Measurements from ENCODE around the gene RBM19.

The RBM19 gene

DNA sequence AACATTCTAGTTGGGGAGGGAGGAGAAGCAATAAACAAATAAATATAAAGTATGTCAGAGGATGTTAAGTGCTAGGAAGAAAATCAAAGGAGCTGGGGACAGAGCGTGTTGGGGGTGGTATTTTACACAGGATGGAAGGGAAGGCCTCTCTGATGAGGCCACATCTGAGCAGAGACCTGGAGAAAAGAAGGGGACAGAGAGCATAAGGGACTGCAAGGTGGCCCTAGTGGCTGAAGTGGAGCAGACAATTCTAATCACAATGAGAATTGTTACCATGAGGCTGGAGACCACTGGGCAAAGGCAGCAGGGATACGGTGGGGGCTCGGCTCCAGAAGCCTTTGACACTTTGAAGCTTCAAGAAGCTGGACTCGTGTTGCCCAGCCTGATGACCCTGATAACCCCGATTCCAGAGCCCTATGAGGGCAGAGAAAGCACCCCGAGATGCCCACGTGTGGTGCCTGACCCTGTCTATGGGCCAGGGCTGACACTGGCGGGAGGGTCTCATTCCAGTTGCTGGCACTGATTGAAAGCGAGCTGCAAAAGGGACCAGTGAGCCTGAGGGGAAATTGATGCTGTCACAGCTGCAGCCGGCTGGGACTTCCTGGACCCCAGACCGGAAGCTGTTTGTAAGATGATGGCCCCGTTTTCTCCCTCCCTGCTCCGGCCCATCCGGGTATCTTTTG lies 169.1 kb downstream of the RBM19 start:
- no peak for DNase-seq

DNA sequence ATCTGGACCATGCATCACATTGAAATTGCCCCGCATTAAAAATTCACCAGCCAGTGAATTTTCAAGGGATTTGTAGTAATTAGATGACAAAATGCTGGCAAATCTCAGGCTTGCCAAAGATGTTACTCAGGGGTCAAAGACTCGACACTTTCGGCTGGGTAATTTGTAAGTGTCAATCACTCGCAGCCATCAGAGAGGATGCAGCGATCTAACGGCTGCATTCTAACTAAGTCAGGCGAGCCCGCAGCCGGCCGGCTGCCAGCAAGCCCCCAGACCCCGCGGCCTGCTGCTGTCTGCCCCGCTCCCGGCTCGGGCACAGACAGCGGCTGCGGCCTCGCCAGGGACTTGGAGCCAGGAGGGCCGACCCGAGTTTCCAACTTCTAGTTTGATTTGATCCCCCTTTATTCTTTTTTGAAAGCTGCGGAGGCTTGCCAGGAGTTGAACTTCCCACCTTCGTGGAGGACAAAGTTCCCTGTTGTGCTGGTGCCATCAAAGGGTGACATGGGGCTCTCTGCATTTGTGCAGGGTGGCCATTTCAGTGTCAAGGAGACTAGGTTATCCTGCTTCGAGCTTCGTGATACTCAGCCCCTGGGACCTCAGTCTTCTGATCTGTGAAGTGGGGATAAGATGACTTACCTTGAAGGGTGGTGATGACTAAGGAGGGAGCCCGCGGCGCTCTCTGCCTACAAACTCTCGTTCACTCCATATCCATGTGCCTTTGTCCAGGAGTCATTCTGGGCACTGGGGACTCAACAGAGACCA lies 169.9 kb downstream of the RBM19 start:
- DNase-seq, result no peak

DNA sequence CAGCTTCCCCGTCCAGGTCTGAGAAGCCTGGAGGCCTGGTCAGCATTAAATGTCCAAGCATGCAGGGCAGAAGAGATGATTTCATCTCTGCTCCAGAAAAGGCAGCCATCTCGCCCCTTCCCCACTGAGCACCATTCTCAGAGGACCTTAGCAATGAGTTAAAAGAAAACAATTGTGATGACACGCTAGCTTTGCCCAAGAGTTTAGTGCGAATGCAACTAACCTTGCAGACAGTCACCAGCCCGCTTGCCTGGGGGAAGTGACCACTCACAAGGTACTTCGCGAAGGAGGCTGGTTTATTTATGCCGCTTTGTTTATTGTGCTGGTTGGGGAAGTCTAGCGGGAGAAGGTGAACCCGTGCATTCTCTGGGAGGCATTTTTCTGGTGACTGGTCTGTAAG lies 170.7 kb downstream of the RBM19 start:
- no peak for DNase-seq

DNA sequence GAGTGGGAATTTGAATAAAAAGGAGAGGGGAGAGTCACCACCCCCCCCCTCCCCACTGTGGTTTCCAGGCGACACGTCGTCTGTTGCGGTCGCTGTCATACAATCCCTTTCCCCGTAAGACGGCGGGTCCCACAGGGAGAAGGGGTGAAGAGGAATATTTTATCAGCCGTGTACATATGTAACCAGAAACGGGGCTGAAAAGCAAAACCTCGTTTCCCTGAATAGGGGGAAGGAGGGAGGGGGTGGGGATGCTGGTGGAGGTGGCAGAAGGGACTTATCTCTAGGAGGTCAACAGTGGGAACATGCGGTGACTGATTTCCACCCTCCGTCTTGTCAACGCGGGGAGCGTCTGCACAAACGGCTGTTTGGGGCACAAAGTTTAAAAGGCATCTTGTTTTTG lies 171.4 kb downstream of the RBM19 start:
- no peak for DNase-seq

DNA sequence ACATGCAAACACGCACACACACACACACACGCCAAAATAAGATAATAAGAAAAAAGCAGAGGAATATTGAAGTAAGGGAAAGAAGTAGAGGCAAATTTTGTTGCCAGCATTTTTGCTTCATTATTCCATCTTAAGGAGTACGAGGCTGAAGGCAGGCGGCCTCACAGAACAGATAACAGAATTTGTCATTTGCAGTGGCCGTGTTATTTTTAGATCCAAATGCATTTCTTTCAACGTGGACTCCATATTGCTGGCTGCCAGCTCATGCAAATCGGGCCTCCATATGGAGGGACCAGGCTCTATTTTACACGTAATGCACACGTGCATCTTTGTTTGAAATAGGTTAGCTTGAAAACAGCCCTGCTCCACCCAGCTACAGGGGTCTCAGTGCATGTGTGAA lies 172.9 kb downstream of the RBM19 start:
- DNase-seq, result no peak

DNA sequence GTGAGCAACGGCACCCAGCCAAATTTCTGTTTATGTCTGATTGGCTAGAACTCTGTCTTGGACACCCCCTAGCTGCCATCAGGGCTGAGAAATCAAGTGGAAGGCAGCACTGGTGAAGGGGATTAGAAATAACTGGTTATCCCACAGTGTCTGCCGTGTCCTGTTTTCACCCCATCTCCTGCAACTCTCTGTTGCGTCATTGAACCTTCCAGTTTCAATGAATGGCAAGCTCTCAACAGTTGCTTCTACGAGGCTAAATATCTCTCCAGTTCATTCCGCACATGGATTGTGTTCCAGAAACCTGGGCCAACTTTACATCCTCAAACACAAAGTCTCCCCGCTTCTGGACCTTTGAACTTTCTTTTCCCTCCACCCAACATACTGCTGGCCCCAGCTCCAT lies 173.7 kb downstream of the RBM19 start:
- no peak for DNase-seq

DNA sequence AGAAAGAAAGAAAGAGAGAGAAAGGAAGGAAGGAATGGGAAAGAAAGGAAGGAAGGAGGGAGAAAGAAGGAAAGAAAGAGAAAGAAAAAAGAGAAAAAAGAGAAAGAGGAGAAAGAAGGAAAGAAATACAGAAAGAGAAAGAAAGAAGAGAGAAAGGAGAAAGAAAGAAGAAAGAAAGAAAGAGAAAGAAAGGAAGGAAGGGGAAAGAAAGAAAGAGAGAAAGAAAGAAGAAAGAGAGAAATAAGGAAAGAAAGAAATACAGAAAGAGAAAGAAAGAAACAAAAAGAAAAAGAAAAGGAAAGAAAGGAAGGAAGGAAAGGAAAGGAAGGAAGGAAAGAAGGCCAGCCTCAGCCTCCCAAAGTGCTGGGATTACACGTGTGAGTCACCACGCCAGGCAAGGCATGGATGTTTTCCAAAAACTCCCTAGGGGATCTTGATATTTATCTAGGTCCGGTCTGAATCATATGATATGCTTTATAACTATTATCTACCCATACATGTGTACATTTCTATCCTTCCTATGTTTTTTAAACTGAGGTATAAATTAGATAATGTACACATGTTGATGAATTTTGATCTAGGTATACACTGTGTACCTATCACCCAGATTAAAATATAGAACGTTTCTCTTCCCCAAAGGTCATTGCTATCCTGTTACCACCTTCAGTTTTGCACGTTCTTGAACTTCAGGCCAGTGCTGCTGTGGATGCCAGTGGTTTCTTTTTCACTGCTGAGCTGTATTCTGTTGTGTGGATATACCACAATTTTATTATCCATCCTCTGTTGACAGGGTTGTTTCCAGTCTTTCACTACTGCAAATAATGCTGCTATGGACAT lies 177.9 kb downstream of the RBM19 start:
- DNase-seq, result no peak

DNA sequence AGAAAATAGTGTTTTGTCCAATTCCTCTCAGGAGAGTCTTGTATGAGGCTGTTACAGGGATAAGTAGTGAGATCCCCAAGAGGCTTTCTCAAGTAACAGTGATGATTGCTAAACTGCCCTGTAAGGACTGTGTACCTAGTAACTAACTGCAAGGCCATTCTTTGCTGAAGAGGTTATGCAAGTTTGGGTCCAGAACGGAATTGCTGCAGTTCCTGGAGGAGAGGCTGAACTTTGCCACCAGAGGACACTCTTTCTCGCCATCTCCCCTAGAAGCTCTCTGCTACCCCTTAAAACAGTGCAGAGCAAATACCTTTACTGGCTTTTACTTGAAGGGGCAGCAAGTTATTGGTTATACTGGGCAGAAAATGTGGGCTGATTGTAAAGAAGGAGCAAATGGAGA lies 180.0 kb downstream of the RBM19 start:
- DNase-seq, result no peak

DNA sequence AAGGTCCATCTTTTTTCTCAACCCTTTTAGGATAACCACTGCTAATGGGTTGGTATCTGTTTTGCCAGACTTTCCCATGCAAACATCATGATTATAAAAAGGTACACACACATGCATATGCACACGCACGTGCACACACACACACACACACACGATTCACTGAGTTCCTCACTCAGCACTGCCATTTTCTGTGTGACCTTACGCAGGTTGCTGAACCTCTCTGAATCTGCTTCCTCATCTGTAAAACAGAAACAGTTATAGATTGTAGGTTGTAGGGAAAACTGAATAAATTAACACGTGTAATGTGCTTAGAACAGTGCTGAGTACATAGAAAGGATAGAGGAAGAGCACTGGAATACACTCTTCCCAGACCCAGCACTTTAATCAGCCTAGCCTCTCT lies 182.3 kb downstream of the RBM19 start:
- no peak for DNase-seq

DNA sequence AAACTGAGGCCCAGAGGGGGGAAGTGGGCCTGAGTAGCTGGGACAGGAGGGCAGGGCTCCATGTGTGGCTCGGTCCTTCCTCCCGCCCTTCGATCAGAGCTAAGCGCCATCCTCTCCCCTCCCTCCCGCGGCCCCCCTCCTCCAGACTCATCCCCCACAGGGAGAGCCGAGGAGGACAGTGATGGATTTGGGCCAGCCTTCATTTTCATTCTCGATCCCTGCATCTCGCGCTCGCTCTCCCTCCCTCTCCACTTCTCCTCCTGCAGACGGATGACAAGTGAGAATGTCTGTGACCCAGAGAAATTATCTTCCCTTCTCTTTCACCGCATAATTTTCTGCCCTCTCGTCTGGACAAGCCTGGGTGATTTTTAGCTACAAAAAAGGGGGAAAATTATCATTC lies 183.3 kb downstream of the RBM19 start:
- no peak for DNase-seq

DNA sequence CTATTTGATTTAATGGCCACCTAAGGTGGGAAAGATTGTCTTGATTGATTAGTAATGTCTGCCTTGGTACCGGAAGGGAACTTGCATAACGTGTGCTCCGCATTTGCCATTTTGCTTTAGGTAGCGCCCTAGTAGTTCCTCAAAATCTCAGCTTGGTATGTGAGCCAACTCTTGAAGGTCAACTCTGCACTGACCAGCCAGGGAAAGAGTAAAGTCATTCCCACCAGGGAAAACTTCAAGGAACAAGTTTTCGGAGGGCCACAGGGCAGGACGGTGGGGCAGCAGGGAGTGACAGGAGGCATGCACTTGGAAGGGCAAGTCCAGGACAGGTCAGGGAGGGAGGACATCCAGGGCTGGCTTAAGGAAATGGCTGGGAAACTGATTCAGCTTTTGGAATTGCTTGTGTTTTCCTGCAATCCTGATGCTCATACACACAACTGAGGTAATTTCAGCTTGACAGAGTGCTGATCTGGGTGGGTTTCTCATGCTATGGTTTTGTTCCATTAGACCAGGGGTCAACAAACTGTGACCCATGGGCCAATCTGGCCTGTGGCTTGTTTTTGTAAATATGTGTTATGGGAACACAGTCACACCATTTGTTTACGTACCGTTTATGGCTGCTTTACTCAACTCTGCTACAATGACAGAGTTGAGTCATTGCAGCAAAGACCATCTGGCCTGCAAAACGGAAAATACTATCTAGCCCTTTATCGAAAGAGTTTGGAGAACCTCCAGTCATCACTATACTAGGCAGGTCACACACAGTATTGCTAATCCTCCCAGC lies 184.5 kb downstream of the RBM19 start:
- DNase-seq, result no peak

DNA sequence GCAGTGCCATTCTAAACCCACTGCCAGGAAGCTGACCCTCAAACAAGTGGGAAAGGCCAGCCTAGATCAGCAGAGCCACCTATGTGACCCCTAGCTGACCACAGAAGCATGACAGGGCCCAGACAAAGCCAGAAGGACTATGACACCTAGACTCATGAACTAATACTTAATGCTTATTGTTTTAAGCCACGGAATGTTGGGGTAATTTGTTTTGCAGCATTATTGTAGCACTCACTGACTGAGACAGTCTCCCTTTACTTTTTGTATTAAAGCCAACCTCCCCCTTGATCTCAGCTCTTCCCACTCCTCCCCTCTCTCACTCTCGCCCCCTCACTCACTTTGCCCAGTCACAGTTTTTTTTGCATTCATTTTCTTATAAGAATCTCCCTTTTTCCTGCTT lies 186.4 kb downstream of the RBM19 start:
- no peak for DNase-seq

DNA sequence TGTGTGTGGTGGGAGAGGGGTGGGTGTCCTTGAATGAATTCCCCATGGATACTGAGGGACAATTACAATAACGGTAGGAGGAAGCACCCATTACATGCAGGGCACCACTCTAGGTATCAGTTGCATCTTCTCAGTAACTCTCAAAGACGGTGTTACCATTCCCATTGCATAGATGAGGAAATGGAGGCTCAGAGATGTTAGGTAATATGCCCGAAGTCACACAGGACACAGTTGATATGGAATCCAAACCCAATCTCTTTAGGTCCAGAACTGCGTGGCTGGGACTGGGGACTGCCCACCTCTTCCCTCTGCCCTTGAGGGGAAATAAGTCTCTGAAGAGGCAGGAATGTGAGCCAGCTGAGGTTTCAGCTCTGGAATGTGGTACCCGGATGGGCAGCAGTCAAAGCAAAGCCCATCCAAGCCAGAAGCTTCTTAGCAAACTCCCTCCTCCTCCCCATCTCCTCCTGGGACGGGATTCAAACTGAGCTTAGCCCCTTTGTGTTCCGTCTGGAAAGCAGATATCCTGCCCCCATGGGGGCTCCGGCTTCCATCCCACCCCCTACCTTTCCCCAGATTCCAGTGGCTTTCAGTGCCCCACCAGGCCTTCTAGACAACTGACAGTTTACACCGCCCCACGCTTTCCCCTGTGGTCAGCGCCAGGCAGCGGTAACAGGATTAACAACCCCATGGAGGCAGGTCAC lies 187.5 kb downstream of the RBM19 start:
- DNase-seq, result no peak

DNA sequence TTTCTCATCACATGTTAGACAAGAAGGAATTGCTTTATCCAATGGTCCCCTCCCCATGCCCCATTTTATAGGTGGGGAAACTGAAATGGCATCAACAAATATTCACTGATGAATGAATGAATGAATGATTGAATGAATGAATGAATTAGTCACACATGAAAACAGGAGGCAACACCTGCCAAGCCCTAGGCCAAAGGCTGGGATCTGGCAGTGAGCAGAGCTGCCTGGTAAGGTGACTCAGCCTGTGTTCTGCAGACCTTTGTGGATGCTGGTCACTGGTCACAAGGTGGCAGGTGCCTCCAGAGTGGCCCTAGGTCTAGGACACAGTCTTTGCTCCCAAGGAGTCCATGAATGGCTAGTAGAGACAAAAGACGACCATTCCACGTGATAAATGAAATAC lies 188.4 kb downstream of the RBM19 start:
- no peak for DNase-seq

DNA sequence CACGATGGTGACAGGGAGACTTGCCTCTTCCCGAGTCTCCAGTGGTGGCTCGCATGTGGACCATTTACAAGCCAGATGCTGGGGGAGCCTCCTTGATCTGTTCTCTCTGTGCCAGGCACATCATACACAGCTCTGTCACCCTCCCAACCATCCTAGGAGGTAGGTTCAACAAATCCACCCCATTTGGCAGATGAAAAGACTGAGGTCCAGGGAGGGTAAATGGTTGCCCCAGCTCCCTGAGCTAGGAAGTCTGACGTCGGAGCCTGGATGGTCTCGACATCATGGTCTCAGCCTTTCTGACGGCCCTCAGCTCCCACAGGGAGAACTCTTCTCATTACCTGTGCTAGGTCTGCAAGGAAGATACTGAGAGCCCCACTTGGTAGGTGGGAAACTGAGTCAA lies 189.6 kb downstream of the RBM19 start:
- no peak for DNase-seq

DNA sequence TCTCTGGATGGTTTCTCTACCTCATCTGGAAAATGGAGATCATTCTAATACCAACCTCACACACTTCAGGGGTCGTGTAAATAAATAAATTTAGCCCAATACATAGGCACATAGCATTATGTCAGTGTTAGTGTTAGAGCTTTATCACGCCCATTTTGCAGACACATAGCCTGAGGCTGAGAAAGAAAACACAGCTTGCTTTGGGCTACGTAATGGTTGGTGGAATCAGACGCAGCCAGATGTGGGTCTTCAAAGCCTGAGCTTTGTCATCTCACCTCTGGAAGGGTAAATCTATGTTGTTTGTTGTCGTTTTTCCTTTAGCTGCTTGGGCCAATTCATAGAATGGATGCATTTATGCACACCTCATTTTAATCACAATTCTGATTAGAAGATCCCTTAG lies 191.6 kb downstream of the RBM19 start:
- DNase-seq, result no peak

DNA sequence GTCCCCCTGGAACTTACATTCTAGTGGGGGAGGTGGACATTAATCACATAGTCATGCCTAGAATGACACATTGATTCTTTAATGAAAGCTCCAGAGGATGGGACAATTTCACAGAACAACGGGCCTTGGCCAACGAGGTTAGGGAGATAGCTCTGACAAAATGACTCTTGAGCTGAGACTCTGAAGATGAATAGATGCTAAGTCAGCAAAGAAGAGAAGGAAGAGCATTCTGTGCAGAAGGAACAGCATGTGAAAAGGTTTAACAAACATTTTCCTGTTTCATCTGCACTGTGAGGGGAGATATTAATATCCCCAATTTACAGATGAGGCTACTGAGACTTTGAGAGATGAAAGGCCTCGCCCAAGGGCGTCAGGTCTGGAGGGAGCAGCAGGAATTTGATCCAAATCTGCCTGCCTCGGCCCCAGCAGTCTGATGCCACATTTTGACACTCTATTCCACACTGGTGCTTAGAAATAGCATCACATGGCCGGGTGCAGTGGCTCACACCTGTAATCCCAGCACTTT lies 193.6 kb downstream of the RBM19 start:
- no peak for DNase-seq

DNA sequence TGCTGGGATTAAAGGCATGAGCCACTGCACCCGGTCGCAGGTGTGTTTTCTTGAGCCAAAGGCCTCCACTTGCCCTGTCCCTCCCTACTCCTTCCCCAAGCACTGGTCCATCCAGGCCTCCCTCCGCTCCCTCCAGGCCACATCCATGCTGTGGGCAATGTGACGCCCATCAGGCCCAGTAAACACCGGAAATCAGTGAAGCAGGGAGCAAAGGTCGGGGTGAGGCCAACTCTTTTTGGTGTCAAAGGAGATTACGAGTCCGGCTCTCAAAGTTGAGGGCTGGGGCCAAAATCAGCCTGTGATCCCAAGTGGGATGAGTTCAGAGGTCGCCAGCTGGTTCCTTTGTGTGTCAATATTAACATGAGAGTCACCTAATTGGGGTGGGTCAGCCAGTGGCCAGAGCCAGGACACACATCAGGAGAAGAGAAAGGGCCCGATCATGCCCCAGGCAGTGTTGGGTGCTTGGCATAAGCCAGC lies 195.7 kb downstream of the RBM19 start:
- DNase-seq, result no peak

DNA sequence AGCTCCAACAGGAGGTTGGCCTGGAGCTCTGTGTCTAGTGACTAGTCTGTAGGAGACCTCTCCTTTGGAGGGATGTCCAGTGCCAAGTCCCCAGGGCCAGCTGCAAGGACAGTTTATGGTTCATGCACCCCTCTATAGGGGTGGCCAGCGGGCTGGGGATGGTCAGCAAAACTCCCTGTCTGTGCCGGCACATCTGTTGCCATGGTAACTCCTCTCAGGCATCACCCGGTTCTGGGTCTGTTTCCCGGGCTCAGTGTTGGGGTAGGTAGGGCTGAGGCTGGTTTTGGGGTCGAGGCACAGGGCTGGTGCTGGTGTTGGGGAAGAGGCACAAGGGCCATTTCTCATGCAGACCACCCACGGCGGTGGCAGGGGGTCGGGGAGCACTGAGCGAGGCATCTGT lies 196.8 kb downstream of the RBM19 start:
- no peak for DNase-seq

DNA sequence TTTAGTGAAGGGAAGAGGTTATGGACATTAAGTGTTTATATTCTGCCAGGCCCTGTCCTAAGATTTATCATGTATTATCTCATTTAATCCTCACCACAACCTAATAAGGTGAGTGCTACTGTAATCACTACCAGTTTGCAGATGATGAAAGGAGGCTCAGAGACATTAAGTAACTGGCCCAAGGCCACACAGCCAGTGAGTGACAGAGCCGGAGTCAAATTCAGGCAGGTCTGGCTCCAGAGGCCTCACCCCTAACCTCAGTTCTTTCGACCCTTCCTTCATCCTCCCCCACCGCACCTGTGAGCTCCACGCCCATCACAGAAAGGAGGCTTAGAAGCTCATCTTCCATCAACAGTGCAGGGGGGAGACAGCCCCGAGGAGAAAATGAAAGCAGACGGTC lies 197.3 kb downstream of the RBM19 start:
- DNase-seq, result no peak

DNA sequence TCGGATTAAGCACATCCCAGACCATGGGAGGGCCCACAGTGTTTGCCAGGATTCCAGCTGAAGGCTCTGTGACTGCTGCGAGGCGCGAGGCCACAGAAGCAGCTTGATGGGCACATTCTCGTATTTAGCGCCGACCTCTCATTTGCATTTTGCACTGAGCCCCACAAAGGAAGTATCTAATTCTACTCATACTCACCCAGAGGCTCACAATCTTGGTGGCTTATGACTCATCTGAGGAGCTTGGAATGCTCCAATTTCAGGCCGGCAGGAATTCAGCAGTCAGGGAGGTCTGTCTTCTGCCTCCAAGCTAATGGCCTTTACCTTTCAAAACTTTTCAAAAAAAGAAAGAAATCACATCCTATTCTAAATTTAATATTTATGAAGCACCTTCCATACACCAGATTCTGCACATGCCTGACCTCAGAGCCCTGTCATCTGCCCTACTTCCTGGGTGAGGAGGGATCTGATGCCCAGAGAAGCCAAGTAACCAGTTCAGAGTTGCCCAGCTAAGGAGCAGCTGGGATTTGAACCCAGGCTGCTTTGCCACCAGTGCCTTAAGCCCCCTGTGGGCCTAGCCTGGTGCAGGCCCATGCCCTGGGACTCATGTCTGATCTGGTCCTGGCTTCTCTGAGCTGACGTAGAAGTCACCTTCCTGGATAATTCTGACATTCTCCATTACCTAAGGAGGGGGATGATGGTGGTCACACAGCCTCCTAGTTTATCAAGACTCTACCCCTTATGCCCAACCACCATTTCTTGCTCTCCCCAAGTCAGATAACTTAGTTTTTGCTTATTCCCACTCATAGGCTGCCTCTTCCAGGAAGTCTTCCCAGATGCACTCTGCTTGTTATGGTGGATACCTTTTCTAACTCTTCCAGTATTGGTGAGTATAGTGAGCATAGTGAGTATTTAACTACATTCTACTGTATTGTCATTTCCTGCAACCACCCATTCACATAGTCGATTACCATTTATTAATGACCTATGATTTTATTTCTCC lies 198.9 kb downstream of the RBM19 start:
- no peak for DNase-seq

Measured in NCI-H748 treated with DMSO at 0.1 percent for 48 hours (cell line).